ENCODE measurements around the gene SCN1B.
"Not testable (repeated sequence)": the region's sequence is repeated elsewhere in the genome, so short reads cannot be mapped to it uniquely, and the experiment has no call there.

SCN1B gene

GRCh38 chr19:35030257-35031071, at the start of gene SCN1B:
Gene SCN1B (plus strand): TSS chr19:35030470. CDS start chr19:35030821, 351 bp downstream.
- DNase-seq (ENCODE audit: low read depth in 2 of 2), result peak; percentile 38 to 49

GRCh38 chr19:34982275-34982674, 48.0 kb upstream of the SCN1B start:
- DNase-seq (ENCODE audit: low read depth in 2 of 2), result no peak

GRCh38 chr19:34983786-34984185, 46.5 kb upstream of the SCN1B start:
- no peak for DNase-seq (ENCODE audit: low read depth in 2 of 2)

GRCh38 chr19:34984287-34984686, 46.0 kb upstream of the SCN1B start:
- DNase-seq (ENCODE audit: low read depth in 2 of 2), result no peak

DNA sequence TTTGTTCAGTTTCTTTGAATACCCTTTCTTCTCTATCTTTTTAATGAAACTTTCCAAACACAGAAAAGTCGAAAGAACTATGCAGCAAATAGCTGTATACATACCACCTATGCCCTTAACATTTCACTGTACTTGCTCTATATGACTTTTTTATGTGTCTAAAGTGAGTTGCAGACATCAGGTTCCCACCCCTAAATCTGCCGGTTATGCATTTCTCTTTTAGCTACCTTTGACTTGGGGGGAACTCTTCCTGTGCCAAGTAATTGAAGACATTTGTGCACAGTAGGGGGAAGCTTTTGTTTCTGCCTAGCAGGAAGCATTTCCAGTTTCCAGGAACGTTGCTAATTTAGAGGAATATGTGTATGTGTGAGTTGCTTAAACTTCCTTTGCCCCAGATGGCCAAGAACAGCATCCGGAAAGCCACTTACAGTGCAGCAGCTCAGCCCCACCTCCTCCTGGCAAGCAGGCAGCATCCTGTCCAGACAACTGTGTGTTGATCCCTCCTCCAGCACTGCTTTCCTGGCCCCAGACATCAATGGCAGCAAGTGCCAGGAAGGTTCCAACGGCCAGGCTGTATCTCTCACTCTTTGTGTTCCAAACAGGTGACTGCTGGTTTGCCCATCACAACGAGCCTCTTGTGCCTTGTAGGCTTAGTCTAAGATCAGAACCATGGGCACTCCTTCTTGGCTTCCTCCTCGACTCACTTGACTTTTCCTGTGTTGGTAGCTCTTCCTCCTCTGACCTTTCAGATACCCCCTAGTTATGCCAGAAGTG, 44.8 kb upstream of the SCN1B start:
- DNase-seq (ENCODE audit: low read depth in 2 of 2), result no peak

GRCh38 chr19:34988119-34988518, 42.2 kb upstream of the SCN1B start:
- no peak for DNase-seq (ENCODE audit: low read depth in 2 of 2)

DNA sequence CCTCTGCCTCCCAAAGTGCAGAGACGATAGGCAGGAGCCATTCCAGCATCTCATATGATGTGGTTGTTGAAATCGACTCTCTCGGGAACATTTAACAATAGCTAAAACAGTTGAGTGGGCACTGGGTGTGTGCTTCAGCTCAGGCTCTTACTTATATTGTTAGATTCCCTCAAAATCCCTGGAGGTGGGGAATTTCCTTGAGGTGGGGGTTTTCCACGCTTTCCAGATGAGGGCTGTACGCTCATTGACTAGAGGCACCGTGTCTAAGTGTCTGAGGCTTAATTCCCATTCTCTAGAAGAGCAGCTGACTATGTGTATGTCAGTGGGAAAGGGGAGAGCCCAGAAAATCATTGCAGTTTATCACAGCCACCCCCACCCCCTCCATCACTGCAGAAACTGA, 41.0 kb upstream of the SCN1B start:
- no peak for DNase-seq (ENCODE audit: low read depth in 2 of 2)

DNA sequence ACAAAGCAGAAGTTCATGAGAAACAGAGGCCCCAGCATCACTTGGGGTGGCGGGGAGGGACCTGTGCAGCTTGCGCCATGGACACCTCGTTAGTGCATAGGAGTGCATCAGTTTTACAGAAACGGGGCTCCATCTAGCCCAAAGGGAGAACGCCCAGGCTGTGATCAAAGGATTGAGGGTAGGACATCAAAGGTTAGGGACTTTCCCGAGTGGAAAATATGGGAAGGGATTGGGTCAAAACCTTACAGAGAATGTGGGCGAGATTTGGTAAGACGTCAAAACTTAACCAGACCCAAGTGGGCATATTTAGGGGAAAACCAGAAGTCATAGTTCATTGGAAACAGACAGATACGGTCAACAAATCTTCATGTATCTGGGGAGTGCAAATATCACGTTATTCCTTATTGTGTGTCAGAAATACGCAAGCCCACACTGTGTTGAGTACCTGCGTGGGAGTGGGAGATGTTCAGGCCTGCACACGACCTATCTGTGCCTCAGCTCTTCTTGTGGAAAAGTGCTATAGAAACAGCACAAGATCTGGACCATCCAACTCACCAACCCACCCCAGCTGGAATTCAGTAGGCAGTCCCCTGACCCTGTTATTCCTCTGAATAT, 39.6 kb upstream of the SCN1B start:
- DNase-seq (ENCODE audit: low read depth in 2 of 2), result no peak

DNA sequence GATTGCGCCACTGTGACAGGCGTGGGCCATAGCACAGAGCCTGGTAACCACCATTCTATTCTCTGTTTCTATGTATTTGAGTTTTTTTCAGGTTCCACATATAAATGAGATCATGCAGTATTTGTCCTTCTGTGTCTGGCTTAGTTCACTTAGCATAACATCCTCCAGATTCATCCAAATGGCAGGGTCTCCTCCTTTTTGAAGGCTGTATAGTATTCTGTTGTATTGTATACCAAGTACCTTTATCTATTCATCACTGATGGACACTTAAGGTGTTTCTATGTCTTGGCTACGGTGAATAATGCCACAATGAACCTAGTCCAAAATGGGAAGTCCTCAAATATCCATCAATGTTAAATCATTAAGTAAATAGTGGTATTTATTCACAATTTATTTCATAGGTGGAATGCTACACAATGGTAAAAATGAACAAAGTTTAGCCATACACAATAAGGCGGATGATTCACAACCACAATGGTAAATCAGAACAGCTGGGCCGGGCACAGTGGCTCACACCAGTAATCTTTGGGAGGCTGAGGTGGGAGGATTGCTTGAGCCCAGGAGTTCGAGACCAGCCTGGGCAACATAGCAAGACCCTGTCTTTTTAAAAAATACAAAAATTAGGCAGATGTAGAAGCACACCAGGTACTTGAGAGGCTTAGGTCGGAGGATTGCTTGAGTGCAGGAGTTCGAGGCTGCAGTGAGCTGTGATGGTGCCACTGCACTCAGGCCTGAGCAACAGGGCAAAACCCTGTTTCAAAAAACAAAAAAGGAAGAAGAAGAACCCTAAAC, 38.5 kb upstream of the SCN1B start:
- DNase-seq (ENCODE audit: low read depth in 2 of 2), result no peak

- DNase-seq (ENCODE audit: low read depth in 2 of 2), result not testable (repeated sequence)
Observed at GRCh38 chr19:34992582-34992981, 37.7 kb upstream of the SCN1B start.

GRCh38 chr19:34994286-34994642, 36.0 kb upstream of the SCN1B start:
- no peak for DNase-seq (ENCODE audit: low read depth in 2 of 2)

GRCh38 chr19:34994643-34995541, 35.4 kb upstream of the SCN1B start:
- DNase-seq (ENCODE audit: low read depth in 2 of 2), result no peak

DNA sequence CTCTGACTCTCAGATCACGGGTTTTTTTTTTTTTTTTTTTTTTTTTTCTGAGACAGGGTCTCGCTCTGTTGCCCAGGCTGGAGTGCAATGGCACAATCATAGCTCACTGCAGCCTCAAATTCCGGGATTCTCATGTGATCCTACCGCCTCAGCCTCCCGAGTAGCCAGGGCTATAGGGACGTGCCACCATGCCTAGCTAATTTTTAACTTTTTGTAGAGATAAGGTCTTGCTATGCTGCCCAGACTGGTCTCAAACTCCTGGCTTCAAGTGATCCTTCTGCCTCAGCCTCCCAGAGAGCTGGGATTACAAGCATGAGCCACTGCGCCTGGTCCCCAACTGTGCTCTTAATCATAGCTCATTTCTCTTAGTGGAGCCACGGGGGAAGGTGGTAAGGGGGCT, 34.7 kb upstream of the SCN1B start:
- no peak for DNase-seq (ENCODE audit: low read depth in 2 of 2)

DNA sequence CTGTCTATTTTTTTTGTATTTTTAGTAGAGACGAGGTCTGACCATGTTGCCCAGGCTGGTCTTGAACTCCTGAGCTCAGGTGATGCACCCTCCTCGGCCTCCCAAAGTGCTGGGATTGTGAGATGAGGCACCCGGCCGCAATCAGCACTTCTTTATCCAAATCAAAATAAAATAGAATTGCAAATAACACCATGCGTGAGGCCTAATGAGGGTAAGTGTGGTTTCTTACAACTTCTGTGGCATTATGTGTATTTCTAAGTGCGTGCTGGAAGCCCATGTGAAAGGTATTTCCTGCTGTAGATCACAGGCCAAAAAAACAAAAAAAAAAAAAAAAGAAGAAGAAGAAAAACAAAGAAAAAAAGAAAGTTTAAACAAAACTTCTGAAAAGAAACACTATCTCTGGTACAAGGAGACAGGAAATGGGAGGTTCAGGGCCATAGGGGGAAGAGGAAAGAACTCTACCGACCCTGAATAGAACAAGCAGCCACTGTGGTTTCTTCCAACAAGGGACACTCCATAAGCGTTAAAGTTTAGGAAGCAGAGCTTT, 33.1 kb upstream of the SCN1B start:
- no peak for DNase-seq (ENCODE audit: low read depth in 2 of 2)

- DNase-seq (ENCODE audit: low read depth in 2 of 2), result not testable (repeated sequence)
Observed at GRCh38 chr19:34998224-34998623, 32.0 kb upstream of the SCN1B start.

DNA sequence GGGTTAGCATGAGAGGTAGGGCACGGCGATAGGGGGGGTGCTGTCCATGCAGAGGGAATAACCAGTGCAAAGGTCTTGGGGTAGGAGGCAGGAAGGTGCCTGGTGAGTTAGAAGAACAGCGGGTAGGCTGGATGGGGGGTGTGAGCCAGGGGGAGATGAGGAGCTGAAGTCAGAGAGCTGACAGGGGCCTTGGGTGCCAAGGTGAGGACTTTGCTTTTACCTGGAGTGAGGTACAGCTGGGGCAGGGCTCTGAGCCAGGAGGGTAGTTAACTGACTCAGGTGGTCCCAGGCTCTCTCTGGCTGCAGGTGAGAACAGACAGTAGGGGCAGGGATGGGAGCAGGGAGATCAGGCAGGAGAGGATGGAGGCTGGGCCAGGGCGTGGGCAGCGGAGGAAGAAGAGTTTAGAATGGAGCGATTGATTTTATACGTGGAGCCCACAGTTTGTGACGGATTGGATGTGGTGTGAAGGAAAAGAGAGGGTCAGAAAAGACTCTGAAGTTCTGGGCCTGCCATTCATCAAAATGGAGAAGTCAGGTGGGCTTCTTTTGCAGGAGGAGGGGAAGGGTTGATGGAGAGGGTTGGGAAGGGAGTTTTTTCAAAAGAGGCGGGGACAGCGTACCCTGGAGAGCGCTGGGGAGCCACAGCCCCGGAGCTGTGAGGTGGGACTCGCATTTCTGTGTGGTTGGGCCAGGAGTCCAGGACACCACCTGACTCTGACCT, 31.3 kb upstream of the SCN1B start:
- no peak for DNase-seq (ENCODE audit: low read depth in 2 of 2)

GRCh38 chr19:34999498-35000337, 30.6 kb upstream of the SCN1B start, which contains the start of gene GRAMD1A:
Gene GRAMD1A (plus strand): TSS chr19:35000323. CDS start chr19:35000479, 156 bp downstream.
- DNase-seq (ENCODE audit: low read depth in 2 of 2), result peak; percentile 32 to 46

GRCh38 chr19:35000338-35000646, 30.0 kb upstream of the SCN1B start:
- no peak for DNase-seq (ENCODE audit: low read depth in 2 of 2)
